ENCODE results near the gene NEURL1B. TPM values are rescaled to one million over a fixed set of nuclear protein-coding genes. Genes with fewer than 3 reads are reported as not detected.
"Not testable (repeated sequence)": the region's sequence is repeated elsewhere in the genome, so short reads cannot be mapped to it uniquely, and the experiment has no call there.

The NEURL1B gene
- total RNA-seq, 1 donor from 2014 or later, result 6.1 TPM

- Mint-ChIP-seq H3K4me3 (no peak overlapping the region), H3K9me3 (no peaks in the 10 kb centered on the region), H3K27me3 (ENCODE audit: low read depth) (no peaks in the 10 kb centered on the region), H3K27ac (ENCODE audit: unreplicated experiment) (no peak overlapping the region), H3K4me1 (no peaks in the 10 kb centered on the region), H3K36me3 (ENCODE audit: low read depth) (peaks cover 2% of the 10 kb centered on the region)
- TF ChIP-seq CTCF (conservative IDR thresholded peaks at IDR 0.05), result no peak
- DNase-seq (ENCODE audit: low read depth, low spot score), result no peak
These were observed 7.7 kb downstream of the NEURL1B start for GRCh38 chr5:172648755-172649154.

- DNase-seq (ENCODE audit: low read depth, low spot score); H3K27ac Mint-ChIP-seq (ENCODE audit: unreplicated experiment): not testable (repeated sequence)
These were observed 15.4 kb downstream of the NEURL1B start for GRCh38 chr5:172656496-172656895.

GRCh38 chr5:172657524-172658233, 16.6 kb downstream of the NEURL1B start:
- peak overlapping the region; percentile 50 for H3K27ac Mint-ChIP-seq (ENCODE audit: unreplicated experiment)
- H3K27me3 Mint-ChIP-seq (ENCODE audit: low read depth); H3K36me3 Mint-ChIP-seq (ENCODE audit: low read depth); H3K9me3 Mint-ChIP-seq; H3K4me3 Mint-ChIP-seq; DNase-seq (ENCODE audit: low read depth, low spot score): not testable (repeated sequence)
- H3K4me1 Mint-ChIP-seq, result peaks cover 48% of the 10 kb centered on the region

More at GRCh38 chr5:172656496-172656895, 15.4 kb downstream of the NEURL1B start:
- H3K9me3 Mint-ChIP-seq; H3K4me3 Mint-ChIP-seq; H3K27me3 Mint-ChIP-seq (ENCODE audit: low read depth); H3K36me3 Mint-ChIP-seq (ENCODE audit: low read depth): not testable (repeated sequence)
- peaks cover 39% of the 10 kb centered on the region for H3K4me1 Mint-ChIP-seq

GRCh38 chr5:172658391-172658790, 17.3 kb downstream of the NEURL1B start:
- Mint-ChIP-seq H3K9me3 (no peaks in the 10 kb centered on the region), H3K27ac (ENCODE audit: unreplicated experiment) (peak overlapping the region; percentile 78), H3K4me3 (no peak overlapping the region), H3K36me3 (ENCODE audit: low read depth) (no peaks in the 10 kb centered on the region), H3K27me3 (ENCODE audit: low read depth) (no peaks in the 10 kb centered on the region), H3K4me1 (peaks cover 49% of the 10 kb centered on the region)
- TF ChIP-seq CTCF (conservative IDR thresholded peaks at IDR 0.05), result no peak
- DNase-seq (ENCODE audit: low read depth, low spot score), result no peak

GRCh38 chr5:172658961-172659501, 18.0 kb downstream of the NEURL1B start:
- no peaks in the 10 kb centered on the region for H3K27me3 Mint-ChIP-seq (ENCODE audit: low read depth)
- TF ChIP-seq CTCF (conservative IDR thresholded peaks at IDR 0.05), result no peak
- DNase-seq (ENCODE audit: low read depth, low spot score), result no peak
- H3K4me1 Mint-ChIP-seq, result peaks cover 53% of the 10 kb centered on the region
- no peaks in the 10 kb centered on the region for H3K9me3 Mint-ChIP-seq
- peak overlapping the region; percentile 90 for H3K27ac Mint-ChIP-seq (ENCODE audit: unreplicated experiment)
- H3K36me3 Mint-ChIP-seq (ENCODE audit: low read depth), result no peaks in the 10 kb centered on the region
- no peak overlapping the region for H3K4me3 Mint-ChIP-seq

GRCh38 chr5:172659570-172659908, 18.5 kb downstream of the NEURL1B start:
- no peaks in the 10 kb centered on the region for H3K9me3 Mint-ChIP-seq
- DNase-seq (ENCODE audit: low read depth, low spot score), result no peak
- TF ChIP-seq CTCF (conservative IDR thresholded peaks at IDR 0.05), result no peak
- H3K27me3 Mint-ChIP-seq (ENCODE audit: low read depth), result no peaks in the 10 kb centered on the region
- H3K27ac Mint-ChIP-seq (ENCODE audit: unreplicated experiment), result peak overlapping the region; percentile 99
- H3K36me3 Mint-ChIP-seq (ENCODE audit: low read depth), result no peaks in the 10 kb centered on the region
- H3K4me1 Mint-ChIP-seq, result peaks cover 58% of the 10 kb centered on the region
- H3K4me3 Mint-ChIP-seq, result peak overlapping the region; percentile 58
